HFF-Myc (cell line): ENCODE results near the gene ZGPAT.

ENCODE experiments used
- DNase-seq: peaks from one replicate; pipeline ENCODE4 v3.0.0-alpha.2; 2011; ENCODE audit warnings: low read depth; ENCODE audit errors: extremely low read depth
- H3K4me3 ChIP-seq: replicated peaks from 2 replicates; pipeline ENCODE4 v1.5.1; 2011; ENCODE audit warnings: low read depth, mild to moderate bottlenecking, control low read depth, low read length
- TF ChIP-seq, protein P1 (sequence below): IDR thresholded peaks from 2 replicates; pipeline ENCODE4 v1.5.1; 2012; ENCODE audit warnings: mild to moderate bottlenecking, low read depth, low read length, control low read depth; ENCODE audit errors: missing control alignments

ZGPAT gene

DNA sequence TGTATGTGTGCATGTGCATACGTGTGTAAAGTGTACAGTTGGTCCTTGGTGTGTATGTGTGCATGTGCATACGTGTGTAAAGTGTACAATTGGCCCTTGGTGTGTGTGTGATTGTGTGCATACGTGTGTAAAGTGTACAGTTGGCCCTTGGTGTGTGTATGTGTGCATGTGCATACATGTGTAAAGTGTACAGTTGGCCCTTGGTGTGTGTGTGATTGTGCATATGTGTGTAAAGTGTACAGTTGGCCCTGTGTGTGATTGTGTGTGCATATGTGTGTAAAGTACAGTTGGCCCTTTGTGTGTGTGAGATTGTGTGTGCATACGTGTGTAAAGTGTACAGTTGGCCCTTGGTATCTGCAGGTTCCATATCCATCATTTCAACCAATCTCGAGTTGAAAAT is 23.6 kb downstream of the ZGPAT start:
- TF ChIP-seq, protein P1, sequence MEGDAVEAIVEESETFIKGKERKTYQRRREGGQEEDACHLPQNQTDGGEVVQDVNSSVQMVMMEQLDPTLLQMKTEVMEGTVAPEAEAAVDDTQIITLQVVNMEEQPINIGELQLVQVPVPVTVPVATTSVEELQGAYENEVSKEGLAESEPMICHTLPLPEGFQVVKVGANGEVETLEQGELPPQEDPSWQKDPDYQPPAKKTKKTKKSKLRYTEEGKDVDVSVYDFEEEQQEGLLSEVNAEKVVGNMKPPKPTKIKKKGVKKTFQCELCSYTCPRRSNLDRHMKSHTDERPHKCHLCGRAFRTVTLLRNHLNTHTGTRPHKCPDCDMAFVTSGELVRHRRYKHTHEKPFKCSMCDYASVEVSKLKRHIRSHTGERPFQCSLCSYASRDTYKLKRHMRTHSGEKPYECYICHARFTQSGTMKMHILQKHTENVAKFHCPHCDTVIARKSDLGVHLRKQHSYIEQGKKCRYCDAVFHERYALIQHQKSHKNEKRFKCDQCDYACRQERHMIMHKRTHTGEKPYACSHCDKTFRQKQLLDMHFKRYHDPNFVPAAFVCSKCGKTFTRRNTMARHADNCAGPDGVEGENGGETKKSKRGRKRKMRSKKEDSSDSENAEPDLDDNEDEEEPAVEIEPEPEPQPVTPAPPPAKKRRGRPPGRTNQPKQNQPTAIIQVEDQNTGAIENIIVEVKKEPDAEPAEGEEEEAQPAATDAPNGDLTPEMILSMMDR: no peak
- no peak for DNase-seq
- no peak overlapping the region for H3K4me3 ChIP-seq

DNA sequence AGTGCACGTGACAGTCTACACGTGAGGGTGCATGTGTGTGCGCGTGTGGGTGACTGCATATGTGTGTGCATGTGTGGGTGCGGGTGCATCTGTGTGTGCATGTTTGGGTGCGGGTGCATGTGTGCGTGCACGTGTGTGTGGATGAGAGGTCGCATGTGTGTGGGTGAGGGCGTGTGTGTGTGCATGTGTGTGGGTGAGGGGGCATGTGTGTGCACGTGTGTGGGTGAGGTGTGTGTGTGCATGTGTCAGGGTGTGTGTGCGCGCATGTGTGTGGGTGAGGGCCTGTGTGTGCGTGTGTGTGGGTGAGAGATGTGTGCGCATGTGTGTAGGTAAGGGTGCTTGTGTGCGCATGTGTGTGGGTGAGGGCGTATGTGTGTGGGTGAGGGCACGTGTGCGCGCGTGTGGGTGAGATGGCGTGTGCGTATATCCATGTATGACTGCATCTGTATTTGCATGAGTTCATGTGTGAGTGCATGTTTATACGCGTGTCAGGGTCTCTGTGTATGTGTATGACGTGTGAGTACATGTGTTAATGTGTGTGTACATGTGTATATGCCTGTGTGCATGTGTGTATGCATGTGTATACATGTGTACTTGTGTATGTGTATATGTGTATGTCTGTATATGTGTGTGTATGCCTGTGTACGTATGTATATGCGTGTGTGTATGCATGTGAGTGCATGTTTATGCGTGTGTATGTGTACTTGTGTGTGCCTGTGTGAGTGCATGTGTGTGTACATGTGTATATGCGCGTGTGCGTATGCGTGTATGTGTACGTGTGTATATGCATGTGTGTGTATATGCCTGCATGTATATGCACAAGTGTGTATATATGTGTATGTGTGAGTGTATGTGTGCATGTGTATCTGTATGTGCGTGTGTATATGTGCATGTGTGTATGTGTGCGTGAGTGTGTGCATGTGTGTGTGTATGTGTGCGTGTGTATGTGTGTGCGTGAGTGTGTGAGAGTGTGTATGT is 24.6 kb downstream of the ZGPAT start:
- DNase-seq: no peak
- TF ChIP-seq, protein P1: no peak
- H3K4me3 ChIP-seq: no peak overlapping the region

- TF ChIP-seq, protein P1: no peak
- H3K4me3 ChIP-seq: no peak overlapping the region
- DNase-seq: no peak
These were observed 25.3 kb downstream of the ZGPAT start for GRCh38 chr20:63733117-63733516.

DNA sequence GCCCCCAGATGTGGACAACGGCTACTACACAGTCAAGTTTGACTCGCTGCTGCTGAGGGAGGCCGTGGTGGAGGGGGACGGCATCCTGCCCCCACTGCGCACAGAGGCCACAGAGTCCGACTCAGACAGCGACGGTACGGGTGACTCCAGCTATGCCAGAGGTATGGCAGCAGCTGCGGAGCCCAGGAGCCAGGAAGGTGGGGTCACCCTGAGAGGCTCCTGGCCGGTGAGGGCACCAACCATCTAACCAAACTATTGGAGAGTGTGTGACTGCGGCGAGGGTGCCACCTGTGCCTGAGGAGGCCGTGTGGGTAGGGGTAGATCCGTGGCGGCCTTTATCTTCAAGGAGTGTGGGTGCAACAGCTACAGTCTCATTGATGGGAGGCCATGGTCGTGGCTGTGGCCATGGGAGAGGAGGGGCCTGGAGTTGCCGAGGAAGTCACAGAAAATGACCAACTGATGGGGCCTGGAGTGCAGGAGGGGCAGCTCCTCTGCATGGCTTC is 25.8 kb downstream of the ZGPAT start:
- TF ChIP-seq, protein P1: no peak
- DNase-seq: no peak
- H3K4me3 ChIP-seq: no peak overlapping the region

DNA sequence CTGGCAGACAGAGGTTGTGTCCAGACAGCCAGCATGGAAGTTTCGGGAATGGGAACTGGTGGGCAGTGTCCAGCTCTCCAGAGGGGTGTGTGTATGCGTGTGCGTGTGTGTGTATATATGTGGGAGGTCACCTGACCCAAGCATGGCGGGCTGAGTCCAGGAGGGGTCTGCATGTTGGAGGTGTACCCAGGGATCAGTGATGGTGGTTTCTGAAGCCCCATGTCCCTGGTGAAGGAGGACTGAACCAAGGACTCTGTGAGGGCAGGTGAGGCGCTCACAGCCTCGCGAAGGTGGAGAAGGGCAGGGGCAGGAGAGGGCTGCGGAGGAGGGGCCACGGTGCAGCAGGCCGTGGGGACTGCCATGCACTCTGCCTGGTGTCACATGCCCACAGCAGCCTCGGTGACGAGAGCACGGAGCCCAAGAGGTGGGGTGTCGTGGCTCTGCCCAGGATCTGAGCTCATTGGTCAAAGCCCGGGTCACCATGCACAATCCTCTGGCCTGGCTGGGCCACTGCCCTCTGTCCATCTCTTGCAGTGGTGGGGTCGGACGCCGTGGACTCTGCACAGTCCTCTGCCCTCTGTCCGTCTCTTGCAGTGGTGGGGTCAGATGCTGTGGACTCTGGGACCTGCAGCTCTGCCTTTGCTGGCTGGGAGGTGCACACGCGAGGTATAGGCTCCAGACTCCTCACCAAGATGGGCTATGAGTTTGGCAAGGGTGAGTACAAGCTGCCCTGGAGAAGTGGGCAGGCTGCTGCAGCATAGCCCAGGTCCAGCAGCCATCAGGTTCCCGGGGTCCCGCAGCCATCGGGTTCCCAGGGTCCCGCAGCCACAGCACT is 26.5 kb downstream of the ZGPAT start:
- TF ChIP-seq, protein P1: no peak
- H3K4me3 ChIP-seq: no peak overlapping the region

GRCh38 chr20:63734946-63735858 is 27.4 kb downstream of the ZGPAT start:
- DNase-seq: no peak
- H3K4me3 ChIP-seq: no peak overlapping the region
- TF ChIP-seq, protein P1: no peak

More for the DNA sequence above, 26.5 kb downstream of the ZGPAT start:
- no peak for DNase-seq
